PC-9 (cell line): ENCODE data around the gene HOXC12. TPM values are rescaled to one million over a fixed set of nuclear protein-coding genes. Genes with fewer than 3 reads are reported as not detected.

ENCODE experiments used
- BruUV-seq: library from RNA; stranded (reverse); fragments of 400-500 nt; replicated peaks from 2 replicates; lab custom pipeline; 2021; lab: Mats Ljungman, UMichigan
- CTCF ChIA-PET: fragments of 300-600 bp; sonication (Branson Sonifier 250); formaldehyde crosslinking; loops from one replicate; lab custom pipeline; 2022; ENCODE audit warnings: antibody characterized with exemption; lab: Charles Lee
- POLR2A ChIA-PET: fragments of 300-600 bp; sonication (Branson Sonifier 250); formaldehyde crosslinking; loops from one replicate; lab custom pipeline; 2022; ENCODE audit warnings: antibody characterized with exemption; ENCODE audit not compliant: unreplicated experiment; lab: Charles Lee
- DNase-seq, 2 experiments: peaks; one replicate each; pipeline versions ENCODE4 v3.0.0 to v3.0.0-alpha.2; 2015 to 2022; ENCODE audit warnings: mixed read lengths in 1 of 2
- H2AFZ ChIP-seq: fragments of 200-600 bp; sonication (generic); 2 replicates; pipeline ENCODE4 v1.8.1; 2017; ENCODE audit warnings: antibody characterized with exemption
- H3F3A ChIP-seq: fragments of 200-600 bp; sonication (generic); 2 replicates; pipeline ENCODE4 v1.8.1; 2017; ENCODE audit warnings: antibody characterized with exemption, mild to moderate bottlenecking, low read depth; ENCODE audit not compliant: insufficient read depth
- H3K27ac ChIP-seq: fragments of 200-600 bp; sonication (generic); 2 replicates; pipeline ENCODE4 v1.6.1; 2016; ENCODE audit warnings: mixed run types
- H3K27me3 ChIP-seq: fragments of 200-600 bp; sonication (generic); 2 replicates; pipeline ENCODE4 v1.6.1; 2016; ENCODE audit warnings: low read depth, mixed run types; ENCODE audit not compliant: insufficient read depth
- H3K36me3 ChIP-seq: fragments of 200-600 bp; sonication (generic); 2 replicates; pipeline ENCODE4 v1.6.1; 2016; ENCODE audit warnings: low read depth, mixed run types
- H3K4me1 ChIP-seq: fragments of 200-600 bp; sonication (generic); replicated peaks from 2 replicates; pipeline ENCODE4 v1.6.1; 2016; ENCODE audit warnings: mixed run types; ENCODE audit not compliant: insufficient read depth
- H3K4me2 ChIP-seq: fragments of 200-600 bp; sonication (generic); 2 replicates; pipeline ENCODE4 v1.6.1; 2017; ENCODE audit warnings: mixed run types
- H3K4me3 ChIP-seq: fragments of 200-600 bp; sonication (generic); 2 replicates; pipeline ENCODE4 v1.6.1; 2016; ENCODE audit warnings: mixed run types
- H3K79me2 ChIP-seq: fragments of 200-600 bp; sonication (generic); 2 replicates; pipeline ENCODE4 v1.6.1; 2017; ENCODE audit warnings: low read depth, mixed run types
- H3K9me2 ChIP-seq: fragments of 200-600 bp; sonication (generic); 2 replicates; pipeline ENCODE4 v1.8.1; 2017; ENCODE audit warnings: mild to moderate bottlenecking; ENCODE audit not compliant: insufficient read depth
- H3K9me3 ChIP-seq: fragments of 200-600 bp; sonication (generic); 2 replicates; pipeline ENCODE4 v1.8.1; 2016; ENCODE audit warnings: low read depth; ENCODE audit not compliant: insufficient read depth
- H4K20me1 ChIP-seq: fragments of 200-600 bp; sonication (generic); 2 replicates; pipeline ENCODE4 v1.8.1; 2017; ENCODE audit not compliant: insufficient read depth
- EZH2 ChIP-seq: fragments of 200-600 bp; sonication (generic); IDR thresholded peaks from 2 replicates; pipeline ENCODE4 v1.8.0; 2017; ENCODE audit warnings: antibody characterized with exemption, low read depth
- intact Hi-C: fragments of 100-400 bp; cut with micrococcal nuclease; formaldehyde crosslinking; loops from one replicate; pipeline ENCODE4 v1.10.0; 2022; ENCODE audit not compliant: unreplicated experiment
- total RNA-seq: library from RNA; stranded (reverse); gene quantifications from 2 replicates; pipeline ENCODE4 v1.2.3, GENCODE V29; 2021
- TF ChIP-seq, protein P1 (sequence below): fragments of 200-600 bp; sonication (generic); conservative IDR thresholded peaks from 2 replicates; pipeline ENCODE4 v1.6.1; 2017; ENCODE audit warnings: mixed run types, antibody characterized with exemption, mild to moderate bottlenecking, moderate library complexity

HOXC12 gene
- total RNA-seq, 1 experiment from 2014 or later: 0.24 TPM

DNA sequence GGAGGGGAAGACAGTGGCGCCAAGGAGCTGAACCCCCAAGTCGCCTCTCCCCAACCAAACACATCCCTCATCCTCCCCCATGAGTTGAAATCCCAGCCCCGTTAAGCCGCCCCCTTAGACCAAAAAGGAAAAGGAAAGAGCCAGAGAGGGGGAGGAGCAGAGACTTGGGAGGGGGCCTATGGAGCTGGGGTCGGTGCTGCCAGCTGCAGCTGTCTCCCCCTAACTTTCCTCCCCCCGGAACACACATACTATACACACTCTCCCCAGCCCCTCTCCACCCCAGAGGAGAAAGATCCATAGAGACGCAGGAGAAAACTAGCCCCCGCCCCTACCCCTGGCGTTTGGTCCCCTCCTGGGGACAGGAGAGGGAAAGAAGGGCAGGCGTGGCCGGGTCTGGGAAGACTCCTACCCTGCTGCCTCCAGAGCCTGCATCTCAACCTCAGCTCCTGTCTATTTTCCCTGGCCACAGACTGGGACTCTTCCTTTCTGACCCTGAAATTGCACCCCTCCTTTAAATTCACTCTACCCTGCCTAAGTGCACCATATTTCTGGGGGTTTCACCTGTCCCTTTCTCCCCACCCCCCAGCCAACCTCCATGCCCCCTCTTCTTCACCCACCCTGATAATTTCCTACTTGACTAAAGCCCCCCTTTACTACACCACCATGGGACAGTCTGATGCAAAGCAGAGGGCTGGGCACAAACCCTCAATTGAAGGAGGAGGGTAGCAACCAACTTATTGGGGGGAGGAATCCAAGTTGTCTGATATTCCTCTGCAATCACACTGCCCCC is 43.6 kb downstream of the HOXC12 start:
- no peaks in the 10 kb centered on the region for H3K36me3 ChIP-seq
- no peaks in the 10 kb centered on the region for H4K20me1 ChIP-seq
- DNase-seq: no peak
- no peaks in the 10 kb centered on the region for H3K9me3 ChIP-seq
- ChIA-PET POLR2A (interaction anchor here (0.7 kb wide), 2 partner anchors 19 to 677 kb away, joined by 3 to 4 read pairs; no protein-coding TSS in a partner anchor), CTCF (interaction anchor here (0.6 kb wide), 1 partner anchor 13 kb away, joined by 7 read pairs; the partner anchor contains the start of gene HOXC10)
- BruUV-seq: no TSS peak
- TF ChIP-seq, protein P1, sequence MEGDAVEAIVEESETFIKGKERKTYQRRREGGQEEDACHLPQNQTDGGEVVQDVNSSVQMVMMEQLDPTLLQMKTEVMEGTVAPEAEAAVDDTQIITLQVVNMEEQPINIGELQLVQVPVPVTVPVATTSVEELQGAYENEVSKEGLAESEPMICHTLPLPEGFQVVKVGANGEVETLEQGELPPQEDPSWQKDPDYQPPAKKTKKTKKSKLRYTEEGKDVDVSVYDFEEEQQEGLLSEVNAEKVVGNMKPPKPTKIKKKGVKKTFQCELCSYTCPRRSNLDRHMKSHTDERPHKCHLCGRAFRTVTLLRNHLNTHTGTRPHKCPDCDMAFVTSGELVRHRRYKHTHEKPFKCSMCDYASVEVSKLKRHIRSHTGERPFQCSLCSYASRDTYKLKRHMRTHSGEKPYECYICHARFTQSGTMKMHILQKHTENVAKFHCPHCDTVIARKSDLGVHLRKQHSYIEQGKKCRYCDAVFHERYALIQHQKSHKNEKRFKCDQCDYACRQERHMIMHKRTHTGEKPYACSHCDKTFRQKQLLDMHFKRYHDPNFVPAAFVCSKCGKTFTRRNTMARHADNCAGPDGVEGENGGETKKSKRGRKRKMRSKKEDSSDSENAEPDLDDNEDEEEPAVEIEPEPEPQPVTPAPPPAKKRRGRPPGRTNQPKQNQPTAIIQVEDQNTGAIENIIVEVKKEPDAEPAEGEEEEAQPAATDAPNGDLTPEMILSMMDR: no peak
- TF ChIP-seq EZH2: no peak
- intact Hi-C loops: no loop called here
- peaks cover 14% of the 10 kb centered on the region; the same call in 1 of the 2 replicates for H3F3A ChIP-seq
- H3K27ac ChIP-seq: no peak overlapping the region
- H3K27me3 ChIP-seq: no peaks in the 10 kb centered on the region
- no peaks in the 10 kb centered on the region for H3K9me2 ChIP-seq
- peaks cover 15% of the 10 kb centered on the region; the same call in 1 of the 2 replicates for H3K4me1 ChIP-seq
- no peak overlapping the region for H2AFZ ChIP-seq
- H3K79me2 ChIP-seq: peaks cover 12% of the 10 kb centered on the region; the same call in 1 of the 2 replicates
- H3K4me3 ChIP-seq: no peak overlapping the region
- no peak overlapping the region for H3K4me2 ChIP-seq

DNA sequence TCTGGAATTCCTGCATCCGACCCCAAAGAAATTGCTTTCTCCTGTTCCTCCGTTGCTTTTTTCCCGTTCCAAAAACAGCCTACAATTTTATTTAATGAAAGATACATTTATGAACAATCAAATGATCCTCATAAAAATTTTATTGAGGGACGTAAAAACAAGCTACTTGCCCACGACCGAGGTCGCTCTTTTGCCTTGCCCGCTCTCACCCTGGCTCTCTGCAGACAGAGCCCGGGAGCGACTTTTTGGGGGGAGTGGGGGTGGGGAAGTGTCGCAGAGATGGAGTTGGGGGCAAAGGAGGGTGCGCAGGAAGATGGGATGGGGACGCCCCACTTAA is 44.2 kb downstream of the HOXC12 start:
- Histone ChIP-seq H3K4me3 (no peak overlapping the region), H3F3A (peaks cover 14% of the 10 kb centered on the region; the same call in 1 of the 2 replicates), H3K9me2 (no peaks in the 10 kb centered on the region), H3K4me2 (no peak overlapping the region), H3K27ac (no peak overlapping the region), H4K20me1 (no peaks in the 10 kb centered on the region), H2AFZ (no peak overlapping the region), H3K4me1 (peaks cover 10% of the 10 kb centered on the region; the same call in 1 of the 2 replicates), H3K27me3 (no peaks in the 10 kb centered on the region), H3K9me3 (no peaks in the 10 kb centered on the region), H3K36me3 (no peaks in the 10 kb centered on the region), H3K79me2 (peaks cover 8% of the 10 kb centered on the region; the same call in 1 of the 2 replicates)
- CTCF ChIA-PET: no interaction called here
- BruUV-seq: no TSS peak
- TF ChIP-seq EZH2: no peak
- TF ChIP-seq, protein P1: no peak
- DNase-seq: no peak
- POLR2A ChIA-PET: no interaction called here
- intact Hi-C loops: no loop called here

DNA sequence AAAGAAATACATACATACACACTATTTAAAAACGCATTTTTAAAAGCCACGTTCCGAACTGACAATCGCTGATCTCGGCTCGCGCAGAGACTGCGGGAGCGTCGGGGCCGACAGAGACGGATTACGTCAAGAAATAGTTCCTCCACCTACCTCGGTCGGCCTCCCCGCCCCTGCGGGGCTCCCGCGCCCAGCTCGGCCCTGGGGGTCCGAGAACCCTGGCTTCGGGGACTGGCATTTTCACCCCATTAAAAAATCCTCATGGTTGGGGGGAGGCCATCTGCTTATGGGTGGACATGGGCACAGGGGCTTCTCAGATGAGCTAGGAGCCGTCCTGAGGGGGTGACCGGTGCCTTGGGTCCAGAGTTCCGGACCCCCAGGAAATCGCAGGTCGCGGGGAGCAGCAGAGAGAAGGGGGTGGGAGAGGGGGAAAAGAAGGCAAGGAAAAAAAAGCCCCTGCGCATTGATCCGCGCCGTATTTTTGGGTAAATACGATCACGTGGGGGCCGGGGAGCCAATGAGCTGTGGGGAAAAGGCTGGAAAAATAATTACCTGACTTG is 44.9 kb downstream of the HOXC12 start:
- Histone ChIP-seq H3K4me3 (no peak overlapping the region), H3K9me2 (no peaks in the 10 kb centered on the region), H3K4me1 (0 out of 2 replicates have a peak, but pooled peaks cover 4% of the 10 kb centered on the region), H3K27me3 (no peaks in the 10 kb centered on the region), H3K4me2 (no peak overlapping the region), H3K9me3 (no peaks in the 10 kb centered on the region), H3K27ac (no peak overlapping the region), H2AFZ (no peak overlapping the region), H4K20me1 (no peaks in the 10 kb centered on the region), H3K79me2 (peaks cover 8% of the 10 kb centered on the region; the same call in 1 of the 2 replicates), H3K36me3 (no peaks in the 10 kb centered on the region), H3F3A (peaks cover 9% of the 10 kb centered on the region; the same call in 1 of the 2 replicates)
- intact Hi-C loops: no loop called here
- no TSS peak for BruUV-seq
- POLR2A ChIA-PET: no interaction called here
- no peak for DNase-seq
- TF ChIP-seq EZH2: no peak
- TF ChIP-seq, protein P1: no peak
- CTCF ChIA-PET: interaction anchor here (0.6 kb wide), 1 partner anchor 39 kb away, joined by 3 read pairs; no protein-coding TSS in a partner anchor
